Effector memory CD4-positive, alpha-beta T cell (primary cell): ENCODE results near the gene SLC39A7.

Experiments
- DNase-seq, 3 donors: peaks; one replicate each; pipeline ENCODE4 v3.0.0-alpha.2; 2020
- H3K27ac ChIP-seq: 2 replicates; pipeline ENCODE4 v1.7.0; 2013; ENCODE audit warnings: mild to moderate bottlenecking, low read length, moderate library complexity; ENCODE audit not compliant: insufficient read depth, poor library complexity, severe bottlenecking
- H3K27me3 ChIP-seq: replicated peaks from 2 replicates; pipeline ENCODE4 v1.7.0; 2013; ENCODE audit warnings: mild to moderate bottlenecking, low read length; ENCODE audit not compliant: insufficient read depth, control insufficient read depth, poor library complexity, severe bottlenecking
- H3K36me3 ChIP-seq: 2 replicates; pipeline ENCODE4 v1.7.0; 2013; ENCODE audit warnings: mild to moderate bottlenecking, low read length, moderate library complexity; ENCODE audit not compliant: control insufficient read depth, insufficient read depth
- H3K4me1 ChIP-seq: 2 replicates; pipeline ENCODE4 v1.7.0; 2013; ENCODE audit warnings: low read length, mild to moderate bottlenecking; ENCODE audit not compliant: control insufficient read depth, insufficient read depth, poor library complexity, severe bottlenecking
- H3K4me3 ChIP-seq: 2 replicates; pipeline ENCODE4 v1.7.0; 2013; ENCODE audit warnings: low read length, low read depth, mild to moderate bottlenecking; ENCODE audit not compliant: insufficient read depth, poor library complexity, severe bottlenecking
- H3K9me3 ChIP-seq: 2 replicates; pipeline ENCODE4 v1.7.0; 2013; ENCODE audit warnings: mild to moderate bottlenecking, low read length, moderate library complexity; ENCODE audit not compliant: control insufficient read depth

Gene SLC39A7

GRCh38 chr6:33190504-33191107 is 10.1 kb upstream of the SLC39A7 start:
- DNase-seq: no peak
- peaks cover 16% of the 10 kb centered on the region for H3K36me3 ChIP-seq
- no peaks in the 10 kb centered on the region for H3K9me3 ChIP-seq
- H3K4me1 ChIP-seq: peaks cover 14% of the 10 kb centered on the region
- H3K27ac ChIP-seq: no peak overlapping the region
- H3K27me3 ChIP-seq: peaks cover 16% of the 10 kb centered on the region
- no peak overlapping the region for H3K4me3 ChIP-seq

DNA sequence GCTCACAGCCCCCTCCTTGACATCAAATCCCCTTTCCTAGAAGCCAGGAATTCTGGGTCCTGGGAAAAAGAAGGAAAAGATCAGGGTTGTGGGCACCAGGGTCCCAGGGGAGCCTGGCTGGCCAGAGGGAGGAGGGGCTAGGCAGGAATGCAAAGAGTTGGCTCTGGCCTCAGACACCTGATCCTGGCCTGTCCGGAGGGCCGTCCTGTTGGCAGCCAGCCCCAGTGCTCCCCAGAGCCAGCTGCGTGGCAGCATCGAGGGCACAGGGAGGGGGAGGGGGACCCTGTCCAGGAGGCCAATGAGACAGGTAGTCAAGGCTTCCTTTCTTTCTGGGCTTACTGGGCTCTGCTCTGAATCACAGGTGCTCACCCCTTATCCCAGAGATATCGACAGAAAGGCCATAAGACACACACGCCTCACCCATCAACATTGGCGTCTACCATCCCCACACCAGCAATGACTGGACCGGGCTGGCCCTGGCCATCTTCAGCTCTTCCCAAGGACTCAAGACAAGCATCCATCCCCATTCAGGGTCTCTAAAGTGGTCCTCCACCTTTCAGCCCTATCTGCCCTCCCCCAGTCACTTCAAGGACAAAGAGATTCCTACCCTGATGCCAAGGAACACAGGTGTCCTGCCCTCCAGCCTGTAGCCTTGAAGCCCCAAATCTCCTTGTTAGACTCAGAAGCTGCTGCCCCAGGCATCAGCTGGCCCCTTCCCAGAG is 9.1 kb upstream of the SLC39A7 start:
- Histone ChIP-seq H3K4me1 (peaks cover 14% of the 10 kb centered on the region), H3K4me3 (peak overlapping the region; percentile 21), H3K36me3 (peaks cover 26% of the 10 kb centered on the region), H3K27me3 (peaks cover 16% of the 10 kb centered on the region), H3K9me3 (no peaks in the 10 kb centered on the region), H3K27ac (no peak overlapping the region)
- DNase-seq: no peak

DNA sequence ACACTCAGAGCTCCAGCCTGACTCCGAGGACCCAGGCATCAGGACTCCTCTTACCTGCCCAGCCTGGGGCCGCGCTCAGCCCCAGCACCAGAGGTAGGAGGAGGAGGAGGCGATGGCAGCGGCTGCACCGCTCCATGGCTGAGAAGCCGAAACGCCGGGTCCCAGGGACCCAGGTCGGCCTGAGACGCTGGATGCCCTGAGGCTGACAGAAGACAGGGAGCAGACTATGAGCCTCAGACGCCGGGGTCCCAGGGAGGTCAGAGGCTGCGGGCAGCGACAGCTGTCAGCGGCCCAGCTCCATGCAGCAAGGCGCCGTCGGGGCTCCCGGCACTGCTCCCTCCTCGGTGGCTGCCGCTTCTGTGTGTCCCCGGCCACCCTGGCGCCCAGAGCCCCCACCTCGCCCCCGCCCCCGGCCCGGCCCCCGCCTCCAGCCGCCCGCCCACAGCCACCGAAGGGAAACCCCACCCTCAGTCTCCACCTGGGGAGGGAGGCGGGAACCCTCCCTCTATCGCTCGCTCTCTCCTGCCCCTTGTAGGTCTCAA is 8.5 kb upstream of the SLC39A7 start, which contains the start of gene COL11A2:
TSS of gene COL11A2 (minus strand) at position 363 of the 542 bp plus-strand sequence. CDS start at position 136, 227 bp downstream.
- Histone ChIP-seq H3K4me1 (peaks cover 14% of the 10 kb centered on the region), H3K27me3 (peaks cover 16% of the 10 kb centered on the region), H3K9me3 (no peaks in the 10 kb centered on the region)

GRCh38 chr6:33192671-33193602 is 7.7 kb upstream of the SLC39A7 start:
- Histone ChIP-seq H3K9me3 (no peaks in the 10 kb centered on the region), H3K36me3 (peaks cover 37% of the 10 kb centered on the region), H3K4me1 (peaks cover 14% of the 10 kb centered on the region), H3K4me3 (peak overlapping the region; percentile 48), H3K27ac (peak overlapping the region; percentile 3), H3K27me3 (peaks cover 16% of the 10 kb centered on the region)
- no peak for DNase-seq

More for the DNA sequence above, 8.5 kb upstream of the SLC39A7 start, which contains the start of gene COL11A2:
- Histone ChIP-seq H3K4me3 (peak within 1 kb of the TSS; percentile 48), H3K27ac (peak within 1 kb of the TSS; percentile 3), H3K36me3 (peaks cover 30% of the 10 kb centered on the region)
- DNase-seq: peak in 1 of 3 donors; percentile 17

DNA sequence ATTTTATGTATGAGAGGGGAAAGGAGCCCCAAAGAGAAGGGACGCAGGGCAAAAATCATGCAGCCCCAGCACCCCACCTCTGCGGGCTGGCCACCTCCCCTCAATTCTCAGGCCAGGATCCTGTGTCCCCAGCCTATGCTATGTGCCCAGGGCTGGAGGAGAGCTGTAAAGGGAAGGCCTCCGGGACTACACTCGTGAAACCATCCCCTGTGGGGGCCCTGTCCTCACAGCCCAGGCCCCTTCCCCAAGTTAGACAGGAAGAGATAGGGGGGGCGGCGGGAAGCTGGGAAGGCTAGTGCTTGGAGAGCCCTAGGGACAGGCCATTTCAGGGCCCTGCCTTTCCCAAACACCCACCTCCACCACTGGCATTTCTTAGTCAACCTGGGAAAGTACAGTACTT is 7.0 kb upstream of the SLC39A7 start:
- H3K4me3 ChIP-seq: no peak overlapping the region
- peaks cover 40% of the 10 kb centered on the region for H3K36me3 ChIP-seq
- H3K4me1 ChIP-seq: peaks cover 14% of the 10 kb centered on the region
- H3K27me3 ChIP-seq: peaks cover 16% of the 10 kb centered on the region
- no peak for DNase-seq
- no peak overlapping the region for H3K27ac ChIP-seq
- H3K9me3 ChIP-seq: no peaks in the 10 kb centered on the region

- Histone ChIP-seq H3K27ac (no peak overlapping the region), H3K4me3 (no peak overlapping the region), H3K4me1 (peaks cover 18% of the 10 kb centered on the region), H3K27me3 (peaks cover 13% of the 10 kb centered on the region), H3K36me3 (peaks cover 40% of the 10 kb centered on the region), H3K9me3 (no peaks in the 10 kb centered on the region)
- DNase-seq: no peak
Observed at GRCh38 chr6:33194431-33194979, 6.2 kb upstream of the SLC39A7 start.

DNA sequence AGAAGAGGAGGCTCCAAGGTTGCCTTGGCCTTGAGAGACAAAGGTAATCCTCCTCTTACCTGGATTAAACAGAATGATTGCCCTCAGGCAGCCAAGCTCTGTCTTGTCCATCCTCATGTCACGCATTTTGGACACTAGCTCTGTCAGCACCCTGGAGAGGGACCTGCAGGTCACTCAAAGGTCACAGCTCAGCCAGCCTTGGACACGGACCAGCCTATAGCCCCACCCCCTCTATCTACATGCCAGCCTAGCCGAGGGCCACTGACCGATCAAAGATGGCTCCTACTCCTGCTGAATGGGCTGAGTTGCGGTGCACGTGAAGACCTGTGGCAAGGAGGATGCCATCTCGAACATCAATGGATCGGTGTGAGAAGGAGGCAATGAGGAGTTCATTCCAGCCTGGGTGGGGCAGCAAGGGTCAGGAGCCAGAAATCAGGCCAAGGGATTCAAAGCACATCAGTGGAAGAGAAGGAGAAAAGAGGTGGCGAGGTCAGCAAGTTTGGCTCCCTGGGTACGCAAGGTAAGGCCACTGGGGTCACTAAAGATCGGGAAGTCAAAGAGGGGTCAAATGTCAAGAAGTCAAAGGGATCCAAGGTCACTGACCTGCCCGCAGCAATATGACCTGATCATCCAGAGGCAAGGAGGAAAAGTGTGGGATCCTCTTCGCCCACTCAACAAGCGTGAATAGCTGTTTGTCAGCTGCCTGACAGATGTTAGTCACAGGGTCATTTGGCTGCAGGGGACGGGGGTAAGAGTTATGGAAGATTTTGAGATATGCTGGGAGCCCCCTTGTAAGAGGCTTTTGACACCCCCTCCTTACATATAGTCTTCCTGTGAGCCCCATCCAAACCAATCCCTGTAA is 5.1 kb upstream of the SLC39A7 start:
- no peak overlapping the region for H3K4me3 ChIP-seq
- H3K36me3 ChIP-seq: peaks cover 40% of the 10 kb centered on the region
- peaks cover 13% of the 10 kb centered on the region for H3K27me3 ChIP-seq
- no peaks in the 10 kb centered on the region for H3K9me3 ChIP-seq
- no peak overlapping the region for H3K27ac ChIP-seq
- H3K4me1 ChIP-seq: peaks cover 23% of the 10 kb centered on the region
- DNase-seq: no peak

DNA sequence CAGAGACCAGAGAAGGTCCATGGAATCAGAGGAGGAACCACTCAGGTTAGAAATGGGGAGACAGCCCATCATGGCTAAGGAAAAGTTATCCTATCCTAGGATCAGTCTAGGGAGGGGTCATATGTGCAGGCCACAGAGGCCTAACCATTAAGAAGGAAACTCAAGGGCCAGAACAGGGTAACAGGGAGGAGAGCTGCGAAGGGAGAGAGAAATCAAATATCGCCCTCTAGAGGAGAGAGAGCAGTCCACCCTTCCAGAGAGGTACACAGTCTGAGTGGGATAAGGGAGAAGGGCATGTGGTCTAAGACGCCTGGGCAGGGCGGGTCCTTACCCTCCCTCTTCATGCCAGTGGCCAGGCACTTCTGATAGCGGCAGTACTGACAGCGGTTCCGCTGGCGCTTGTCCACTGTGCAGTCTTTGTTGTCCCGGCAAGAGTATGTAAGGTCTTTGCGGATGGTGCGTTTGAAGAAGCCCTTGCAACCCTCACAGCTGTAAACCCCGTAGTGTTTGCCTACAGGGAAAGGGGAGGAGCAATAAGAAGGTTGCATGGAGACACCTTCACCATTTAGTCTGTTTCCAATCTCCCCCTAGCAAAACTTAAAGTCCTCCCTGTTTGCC is 3.1 kb upstream of the SLC39A7 start:
- peaks cover 40% of the 10 kb centered on the region for H3K36me3 ChIP-seq
- H3K4me1 ChIP-seq: peaks cover 25% of the 10 kb centered on the region
- no peaks in the 10 kb centered on the region for H3K9me3 ChIP-seq
- H3K27ac ChIP-seq: peak overlapping the region; percentile 12
- no peak for DNase-seq
- no peaks in the 10 kb centered on the region for H3K27me3 ChIP-seq
- no peak overlapping the region for H3K4me3 ChIP-seq
